ENCODE data around the gene FAAP20.

Gene FAAP20

GRCh38 chr1:2229911-2230731, 35.5 kb upstream of the FAAP20 start:
- no peak for DNase-seq (ENCODE audit: low read depth in 2 of 2)

GRCh38 chr1:2229037-2229864, 34.7 kb upstream of the FAAP20 start:
- peak in 1 of 2 donors; percentile 36 for DNase-seq (ENCODE audit: low read depth in 2 of 2)

GRCh38 chr1:2228694-2229036, 34.1 kb upstream of the FAAP20 start:
- no peak for DNase-seq (ENCODE audit: low read depth in 2 of 2)

GRCh38 chr1:2228157-2228594, 33.6 kb upstream of the FAAP20 start, which contains the start of gene SKI:
Gene SKI, plus strand, starts transcription at chr1:2228319. Its CDS starts 448 bp downstream, at chr1:2228767.
- no peak for DNase-seq (ENCODE audit: low read depth in 2 of 2)

- peak; percentile 92 to 94 for DNase-seq (ENCODE audit: low read depth in 2 of 2)
These were observed 33.0 kb upstream of the FAAP20 start for GRCh38 chr1:2227346-2228156.

DNA sequence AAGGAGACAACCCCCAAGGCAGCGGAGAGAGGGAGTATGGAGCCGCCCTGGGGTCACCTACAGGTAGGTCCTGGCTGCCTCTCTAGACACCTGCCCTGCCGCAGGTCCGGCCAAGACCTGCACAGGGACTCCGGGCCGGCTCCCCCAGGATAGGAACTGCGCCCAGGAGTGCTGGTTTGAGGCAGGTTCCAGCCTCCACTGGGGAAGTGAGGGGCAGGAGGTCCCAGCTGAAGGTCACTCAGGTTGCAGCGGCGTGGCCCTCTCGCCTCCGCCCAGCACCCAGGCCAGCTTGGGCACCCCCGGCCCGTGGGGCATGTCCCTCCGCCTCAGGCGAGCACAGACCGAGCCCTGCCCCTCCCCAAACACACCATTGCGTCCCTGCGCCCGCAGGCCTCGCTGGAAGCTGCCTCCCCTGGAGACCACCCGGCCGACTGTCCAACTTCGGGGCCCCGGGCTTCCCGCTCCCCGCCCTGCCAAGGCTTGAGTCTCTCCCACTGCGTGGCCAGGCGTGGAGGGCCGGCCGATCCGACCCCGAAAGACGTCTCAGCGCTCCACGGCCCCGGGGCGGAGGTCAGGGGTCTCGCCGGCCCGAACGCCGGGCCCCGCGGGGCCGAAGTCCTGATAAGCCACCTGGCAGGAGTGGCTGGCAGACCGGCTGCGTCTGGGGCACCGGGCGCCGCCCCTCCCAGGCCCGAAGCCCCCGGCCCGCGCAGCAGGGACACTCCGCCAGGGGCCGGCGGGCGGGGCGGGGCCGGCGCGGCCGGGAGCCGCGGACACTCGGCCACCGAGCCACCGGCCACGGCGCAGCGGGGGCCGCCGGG, 32.2 kb upstream of the FAAP20 start:
- no peak for DNase-seq (ENCODE audit: low read depth in 2 of 2)

GRCh38 chr1:2224631-2225428, 30.3 kb upstream of the FAAP20 start:
- no peak for DNase-seq (ENCODE audit: low read depth in 2 of 2)

DNA sequence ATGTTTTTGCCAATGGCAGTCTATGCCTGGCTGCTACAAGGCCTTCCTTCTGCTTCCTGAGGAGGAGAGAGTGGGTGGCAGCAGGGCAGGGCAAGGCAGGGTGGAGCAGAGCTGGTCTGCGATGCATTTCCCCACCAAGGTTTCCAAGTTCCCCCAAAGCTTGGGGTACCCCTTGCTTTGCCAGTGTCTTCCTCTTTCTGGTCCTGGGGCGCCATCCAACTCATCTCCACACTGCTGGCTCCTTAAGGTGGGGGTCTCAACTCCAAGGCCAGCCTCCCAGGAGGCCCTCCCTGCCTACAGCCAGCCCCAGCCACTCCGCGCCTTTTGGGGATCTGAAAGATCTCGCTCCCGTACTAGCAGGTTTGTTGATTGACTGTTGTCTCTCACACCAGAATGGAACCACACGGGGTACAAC, 29.6 kb upstream of the FAAP20 start:
- no peak for DNase-seq (ENCODE audit: low read depth in 2 of 2)

GRCh38 chr1:2221271-2221670, 26.7 kb upstream of the FAAP20 start:
- no peak for DNase-seq (ENCODE audit: low read depth in 2 of 2)

GRCh38 chr1:2216767-2217058, 22.1 kb upstream of the FAAP20 start:
- DNase-seq (ENCODE audit: low read depth in 2 of 2): no peak

DNA sequence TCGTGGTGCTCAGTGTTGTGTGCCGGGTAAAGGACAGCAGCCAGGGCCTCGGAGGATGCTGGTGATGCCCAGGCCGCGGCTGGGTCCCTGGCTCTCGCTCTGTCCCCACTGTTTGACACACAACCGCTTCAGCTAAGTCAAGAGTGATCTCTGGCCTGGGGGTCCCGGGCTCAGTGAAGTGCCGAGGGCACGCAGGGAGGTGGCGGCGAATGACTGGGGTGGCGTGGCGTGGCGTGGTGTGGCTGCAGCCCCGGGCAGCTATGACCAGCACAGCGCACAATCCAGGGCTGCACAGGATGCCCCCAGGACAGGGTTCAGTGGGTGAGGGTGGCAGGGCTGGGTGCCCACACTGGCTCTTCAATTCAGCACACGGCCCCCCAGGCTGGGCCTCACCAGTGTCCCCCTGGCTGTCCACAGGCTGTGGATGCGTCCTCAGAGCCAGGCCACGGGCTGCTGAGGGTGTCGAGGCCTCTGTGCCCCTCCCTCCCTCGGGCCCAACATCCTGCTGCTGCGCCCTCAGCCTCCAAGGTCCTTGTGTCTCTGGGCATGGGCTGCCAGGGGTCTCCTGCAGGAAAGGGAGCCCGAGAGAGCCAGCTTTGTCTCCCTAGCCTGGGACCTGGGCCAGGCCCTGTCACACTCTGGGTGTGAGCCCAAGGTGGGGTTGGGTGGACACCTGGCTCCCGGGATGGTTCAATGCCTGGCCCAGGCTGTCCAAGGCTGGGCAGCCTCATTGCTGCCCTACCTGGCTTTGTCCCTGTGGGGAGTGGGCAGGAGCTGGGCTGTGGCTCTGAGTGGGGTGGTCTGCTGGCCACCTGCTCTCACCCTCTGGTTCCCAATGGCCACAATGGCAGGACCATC, 21.6 kb upstream of the FAAP20 start:
- no peak for DNase-seq (ENCODE audit: low read depth in 2 of 2)

GRCh38 chr1:2215329-2215728, 20.8 kb upstream of the FAAP20 start:
- no peak for DNase-seq (ENCODE audit: low read depth in 2 of 2)

DNA sequence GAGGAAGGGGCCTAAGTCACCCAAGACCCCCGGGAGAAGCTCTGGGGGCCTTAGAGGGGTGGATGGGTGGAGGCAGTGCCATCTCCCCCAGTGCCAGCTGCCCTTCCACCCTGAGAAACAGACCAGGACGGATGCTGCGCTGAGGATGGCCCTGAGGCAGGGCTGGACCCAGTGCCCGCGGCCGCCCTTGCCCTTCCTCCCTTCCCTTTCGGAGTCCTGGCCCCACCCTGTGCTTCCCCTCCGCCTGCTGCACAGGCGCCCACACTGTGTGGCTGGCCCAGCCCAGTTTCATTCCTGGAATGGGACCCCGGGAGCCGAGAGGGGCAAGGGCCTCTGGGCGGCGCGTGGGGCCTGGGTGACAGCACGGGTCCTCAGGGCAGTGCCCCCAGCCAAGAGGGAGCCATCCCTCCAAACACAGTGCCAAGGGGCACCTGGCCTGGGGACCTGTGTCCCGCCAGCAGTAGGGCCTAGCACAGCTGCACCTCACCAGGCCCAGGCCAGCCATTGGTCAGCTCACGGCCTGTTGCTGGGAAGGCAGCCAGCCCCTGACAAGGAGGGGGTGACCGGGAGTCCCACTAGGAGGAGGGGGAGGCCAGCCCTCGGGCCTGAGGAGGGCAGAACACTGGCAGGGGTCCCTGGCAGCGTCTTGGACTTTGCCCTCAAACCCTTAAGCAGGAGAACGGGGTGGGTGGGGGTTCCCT, 20.1 kb upstream of the FAAP20 start:
- DNase-seq (ENCODE audit: low read depth in 2 of 2): no peak

DNA sequence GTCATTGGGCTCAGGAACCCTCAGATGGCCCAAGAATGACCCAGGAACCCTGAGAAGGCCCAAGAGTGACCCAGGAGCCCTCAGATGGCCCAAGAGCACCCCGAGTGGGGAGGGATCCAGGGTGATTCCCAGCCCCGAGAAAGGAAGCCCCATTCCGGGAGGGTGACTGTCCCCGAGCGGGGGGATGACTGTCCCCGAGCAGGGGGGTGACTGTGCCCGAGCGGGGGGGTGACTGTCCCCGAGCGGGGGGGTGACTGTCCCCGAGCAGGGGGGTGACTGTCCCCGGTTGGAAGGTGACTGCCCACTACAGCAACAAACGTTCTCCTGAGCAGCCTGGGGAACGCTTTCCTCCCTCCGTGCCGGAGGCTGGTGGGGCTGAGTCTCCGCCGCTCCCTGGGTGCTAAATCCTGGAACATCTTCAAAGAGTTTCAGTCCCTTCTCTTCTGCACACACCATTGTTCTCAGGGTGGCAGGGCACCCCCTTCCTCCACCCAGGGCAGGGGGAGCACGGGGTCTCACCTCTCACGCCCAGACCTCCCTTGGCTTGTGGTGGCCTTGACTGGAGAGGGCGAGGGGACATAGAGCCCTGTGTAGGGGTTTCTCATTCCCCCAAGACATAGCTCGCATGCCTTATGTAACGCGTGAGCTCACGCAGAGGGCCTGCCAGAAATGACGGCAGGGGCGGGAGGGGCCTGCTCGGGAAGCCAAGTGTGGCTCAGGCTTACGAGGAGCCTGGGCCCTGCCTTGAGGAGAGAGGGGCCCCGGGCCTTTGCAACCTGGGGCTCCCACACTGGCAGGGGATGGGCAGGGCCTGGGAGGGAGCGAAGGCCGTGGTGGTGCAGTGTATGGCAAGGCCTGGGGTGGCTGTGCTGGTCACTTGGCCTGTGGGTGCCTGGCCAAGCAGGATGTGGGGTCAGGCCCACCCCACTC, 19.3 kb upstream of the FAAP20 start:
- DNase-seq (ENCODE audit: low read depth in 2 of 2): no peak

GRCh38 chr1:2212532-2213491, 18.2 kb upstream of the FAAP20 start:
- DNase-seq (ENCODE audit: low read depth in 2 of 2): no peak

DNA sequence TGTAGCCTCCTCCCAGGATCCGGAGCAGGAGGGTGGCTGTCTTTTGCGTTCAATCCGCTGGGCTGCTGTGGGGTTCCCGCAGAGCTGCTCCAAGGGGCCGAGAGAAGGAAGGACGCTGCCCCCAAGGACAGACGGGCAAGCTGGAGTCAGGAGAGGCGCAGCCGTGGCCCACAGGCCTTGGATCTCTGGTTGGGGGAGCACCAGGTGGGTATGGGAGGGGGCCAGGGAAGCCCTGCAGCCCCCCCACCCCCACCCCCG, 17.6 kb upstream of the FAAP20 start:
- DNase-seq (ENCODE audit: low read depth in 2 of 2): no peak

DNA sequence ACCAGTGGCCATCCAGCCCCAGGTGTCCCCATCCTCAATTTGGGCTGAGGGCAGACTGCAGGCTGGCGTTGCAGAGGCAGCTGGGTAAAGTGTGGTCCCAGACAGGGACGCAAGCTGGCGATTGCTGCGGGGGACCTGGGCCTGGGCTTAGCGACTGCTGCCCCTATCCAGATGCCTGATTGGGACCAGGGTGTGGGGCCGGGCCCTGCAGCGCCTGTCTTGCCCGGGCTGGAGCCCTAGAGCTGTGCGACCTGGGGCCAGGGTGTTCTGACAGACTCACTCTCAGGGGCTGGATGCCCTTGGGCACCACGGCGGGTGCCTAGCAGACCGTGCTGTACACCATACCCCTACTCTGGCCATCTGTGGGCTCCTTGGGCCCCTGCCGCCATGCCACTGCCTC, 16.2 kb upstream of the FAAP20 start:
- no peak for DNase-seq (ENCODE audit: low read depth in 2 of 2)
